Vagina (tissue), 2 donors: ENCODE results near the gene AFF3. TPM values are rescaled to one million over a fixed set of nuclear protein-coding genes. Genes with fewer than 3 reads are reported as not detected.
A peak's percentile ranks its signal among the peaks of the same experiment; 100 is the strongest.

Experiments used
- DNase-seq, 2 donors: peaks; one replicate each; pipeline ENCODE4 v3.0.0-alpha.2; 2017; ENCODE audit errors: extremely low spot score in 2 of 2
- H3K27ac ChIP-seq: fragments of 200-600 bp; sonication (generic); one replicate; pipeline ENCODE4 v1.5.1; 2019
- H3K27me3 ChIP-seq: fragments of 200-600 bp; sonication (generic); one replicate; pipeline ENCODE4 v1.5.1; 2019
- H3K36me3 ChIP-seq, 2 donors: fragments of 200-600 bp; sonication (generic); one replicate each; pipeline ENCODE4 v1.5.1; 2017 to 2019
- H3K4me1 ChIP-seq: fragments of 200-600 bp; sonication (generic); one replicate; pipeline ENCODE4 v1.5.1; 2019
- H3K4me3 ChIP-seq, 2 donors: fragments of 200-600 bp; sonication (generic); 1 replicate in 1 of 2; 2 replicates in 1 of 2; pipeline ENCODE4 v1.5.1; 2016 to 2019
- H3K9me3 ChIP-seq: fragments of 200-600 bp; sonication (generic); one replicate; pipeline ENCODE4 v1.5.1; 2019
- POLR2A ChIP-seq, 2 donors: fragments of 450-650 bp; IDR thresholded peaks; one replicate each; pipeline ENCODE4 v1.6.1; 2017; ENCODE audit warnings: antibody characterized with exemption in 2 of 2, mild to moderate bottlenecking in 2 of 2, moderate library complexity in 2 of 2
- POLR2AphosphoS5 ChIP-seq, 2 donors: sonication (generic); formaldehyde crosslinking; IDR thresholded peaks; one replicate each; pipeline ENCODE4 v1.9.0; 2017; ENCODE audit warnings: antibody characterized with exemption in 2 of 2, mild to moderate bottlenecking in 2 of 2, low read depth in 1 of 2; ENCODE audit not compliant: insufficient read depth in 1 of 2
- intact Hi-C: fragments of 100-400 bp; cut with DNase I; formaldehyde crosslinking; loops from one replicate; pipeline ENCODE4 v1.15.1; 2023
- total RNA-seq: library from RNA; depleted of rRNA; stranded (reverse); fragments of >200 nt; gene quantifications from one replicate; pipeline ENCODE4 v1.2.3, GENCODE V29; 2016
- TF ChIP-seq, protein P1 (sequence below), 3 experiments: fragments of 450-650 bp in 2 of 3; fragments of 200-600 bp in 1 of 3; sonication (generic) in 1 of 3; IDR thresholded peaks; one replicate each; pipeline ENCODE4 v1.5.1; 2017 to 2019; ENCODE audit warnings: antibody characterized with exemption in 3 of 3, mild to moderate bottlenecking in 2 of 3, moderate library complexity in 2 of 3

Gene AFF3
- total RNA-seq, 1 donor from 2014 or later = 7.6 TPM

DNA sequence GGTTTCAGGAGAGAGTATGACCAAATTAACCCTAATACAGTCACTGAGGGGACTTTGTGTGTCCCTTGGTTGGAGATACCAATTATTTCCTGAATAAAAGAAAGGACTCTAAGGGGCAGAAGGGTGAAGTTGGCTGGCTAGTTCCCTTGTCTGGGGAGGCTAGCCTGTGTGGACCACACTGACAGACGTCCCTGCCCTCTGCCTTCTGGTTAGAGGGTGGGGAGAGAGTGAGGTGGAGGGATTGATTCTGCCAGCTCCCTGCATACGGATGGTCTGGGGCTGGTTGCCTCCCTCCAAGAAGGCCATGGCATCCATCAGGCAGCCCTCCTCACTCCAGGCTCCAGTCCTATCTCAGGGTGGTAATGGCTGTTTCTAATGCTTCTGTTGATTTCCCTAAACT lies 37.4 kb upstream of the AFF3 start:
- no peaks in the 10 kb centered on the region for H3K4me1 ChIP-seq
- H3K36me3 ChIP-seq = no peaks in the 10 kb centered on the region
- no peaks in the 10 kb centered on the region for H3K9me3 ChIP-seq
- no peak overlapping the region for H3K4me3 ChIP-seq
- intact Hi-C loops = no loop called here
- H3K27ac ChIP-seq = no peak overlapping the region
- peak in 1 of 2 donors; percentile 40 for DNase-seq
- no peaks in the 10 kb centered on the region for H3K27me3 ChIP-seq
- TF ChIP-seq POLR2A (IDR thresholded peaks at IDR 0.05) (no peak), POLR2AphosphoS5 (IDR thresholded peaks at IDR 0.05; ENCODE audit: insufficient read depth in 1 of 2, low read depth in 1 of 2) (no peak)
- TF ChIP-seq, protein P1, sequence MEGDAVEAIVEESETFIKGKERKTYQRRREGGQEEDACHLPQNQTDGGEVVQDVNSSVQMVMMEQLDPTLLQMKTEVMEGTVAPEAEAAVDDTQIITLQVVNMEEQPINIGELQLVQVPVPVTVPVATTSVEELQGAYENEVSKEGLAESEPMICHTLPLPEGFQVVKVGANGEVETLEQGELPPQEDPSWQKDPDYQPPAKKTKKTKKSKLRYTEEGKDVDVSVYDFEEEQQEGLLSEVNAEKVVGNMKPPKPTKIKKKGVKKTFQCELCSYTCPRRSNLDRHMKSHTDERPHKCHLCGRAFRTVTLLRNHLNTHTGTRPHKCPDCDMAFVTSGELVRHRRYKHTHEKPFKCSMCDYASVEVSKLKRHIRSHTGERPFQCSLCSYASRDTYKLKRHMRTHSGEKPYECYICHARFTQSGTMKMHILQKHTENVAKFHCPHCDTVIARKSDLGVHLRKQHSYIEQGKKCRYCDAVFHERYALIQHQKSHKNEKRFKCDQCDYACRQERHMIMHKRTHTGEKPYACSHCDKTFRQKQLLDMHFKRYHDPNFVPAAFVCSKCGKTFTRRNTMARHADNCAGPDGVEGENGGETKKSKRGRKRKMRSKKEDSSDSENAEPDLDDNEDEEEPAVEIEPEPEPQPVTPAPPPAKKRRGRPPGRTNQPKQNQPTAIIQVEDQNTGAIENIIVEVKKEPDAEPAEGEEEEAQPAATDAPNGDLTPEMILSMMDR (IDR thresholded peaks at IDR 0.05) = no peak

DNA sequence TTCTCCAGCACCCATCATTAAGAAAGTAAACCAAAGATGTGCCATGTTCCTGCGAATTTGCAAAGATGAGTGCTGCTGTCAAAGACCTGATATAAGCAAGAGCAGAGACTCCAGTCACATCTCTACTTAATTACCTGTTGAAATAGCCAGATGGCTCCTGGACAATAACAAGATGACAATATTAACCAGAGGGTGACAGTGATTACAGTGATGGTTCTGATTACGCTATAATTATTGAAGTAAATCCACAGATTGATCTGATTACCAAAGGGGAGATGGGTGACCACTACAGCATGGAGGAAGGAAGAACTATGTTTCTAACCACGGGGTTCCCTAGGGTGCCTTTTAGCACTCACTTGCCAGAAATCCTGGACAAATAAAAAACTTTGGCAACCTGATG lies 36.5 kb upstream of the AFF3 start:
- intact Hi-C loops = no loop called here
- H3K27ac ChIP-seq = no peak overlapping the region
- no peaks in the 10 kb centered on the region for H3K9me3 ChIP-seq
- TF ChIP-seq POLR2A (IDR thresholded peaks at IDR 0.05) (no peak), POLR2AphosphoS5 (IDR thresholded peaks at IDR 0.05; ENCODE audit: insufficient read depth in 1 of 2, low read depth in 1 of 2) (no peak)
- TF ChIP-seq, protein P1 (IDR thresholded peaks at IDR 0.05) = no peak
- no peaks in the 10 kb centered on the region for H3K27me3 ChIP-seq
- H3K4me1 ChIP-seq = no peaks in the 10 kb centered on the region
- no peaks in the 10 kb centered on the region for H3K36me3 ChIP-seq
- no peak for DNase-seq
- H3K4me3 ChIP-seq = no peak overlapping the region

DNA sequence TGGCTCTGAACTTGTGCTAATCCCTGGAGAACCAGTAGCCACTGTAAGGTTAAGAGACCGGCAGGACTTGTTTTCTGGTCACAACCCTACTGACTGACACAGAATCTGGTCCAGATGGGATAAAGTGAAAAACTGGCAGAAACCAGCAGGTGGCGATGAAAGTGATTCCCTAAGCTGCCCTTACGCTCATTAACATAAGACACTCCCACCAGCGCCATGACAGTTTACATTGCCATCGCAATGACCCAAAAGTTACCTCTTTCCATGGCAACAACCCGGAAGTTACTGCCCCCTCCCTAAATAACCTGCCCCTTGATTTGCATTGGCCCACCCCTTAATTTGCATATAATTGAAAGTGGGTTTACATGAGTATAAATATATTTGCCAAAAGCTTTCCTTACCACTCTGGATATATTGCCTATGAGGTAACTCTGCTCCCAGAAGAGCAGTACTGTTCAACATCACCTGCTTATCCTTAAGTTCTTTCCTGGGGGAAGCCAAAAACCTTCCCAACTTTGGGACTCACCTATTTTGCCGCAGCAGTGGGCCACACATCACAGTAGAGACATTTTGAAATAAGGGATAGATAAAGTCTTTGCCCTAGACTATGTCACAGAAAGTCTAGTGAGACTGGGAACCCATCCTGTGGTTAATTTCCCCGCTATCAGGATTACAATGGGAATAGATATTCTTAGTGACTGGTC lies 35.8 kb upstream of the AFF3 start:
- DNase-seq = peak; percentile 49 to 55
- TF ChIP-seq, protein P1 (IDR thresholded peaks at IDR 0.05) = no peak
- TF ChIP-seq POLR2A (IDR thresholded peaks at IDR 0.05) (no peak), POLR2AphosphoS5 (IDR thresholded peaks at IDR 0.05; ENCODE audit: insufficient read depth in 1 of 2, low read depth in 1 of 2) (no peak)
- H3K27me3 ChIP-seq = no peaks in the 10 kb centered on the region
- no peaks in the 10 kb centered on the region for H3K9me3 ChIP-seq
- no peak overlapping the region for H3K4me3 ChIP-seq
- H3K4me1 ChIP-seq = no peaks in the 10 kb centered on the region
- H3K36me3 ChIP-seq = no peaks in the 10 kb centered on the region
- no peak overlapping the region for H3K27ac ChIP-seq
- intact Hi-C loops = no loop called here

DNA sequence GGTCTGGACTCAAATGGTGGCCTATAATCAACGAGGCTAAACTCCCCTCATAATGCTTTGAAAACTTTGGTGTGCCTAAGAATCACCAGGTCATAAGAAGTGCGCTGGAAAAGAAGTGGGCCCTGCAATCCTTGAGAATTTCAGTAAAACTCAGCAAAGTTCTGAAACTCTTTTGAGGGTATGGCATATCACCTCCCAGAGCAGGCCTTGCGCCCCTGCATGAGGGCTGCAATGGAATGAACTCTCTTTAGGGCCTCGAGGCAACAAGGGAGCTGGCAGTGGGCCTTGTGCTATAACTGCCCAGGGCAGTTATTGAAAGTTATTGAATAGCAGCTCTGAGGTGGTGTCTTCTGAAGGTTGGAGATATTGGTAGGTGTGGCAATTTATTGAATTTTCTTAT lies 34.5 kb upstream of the AFF3 start:
- no peaks in the 10 kb centered on the region for H3K36me3 ChIP-seq
- no peak overlapping the region for H3K27ac ChIP-seq
- peak in 1 of 2 donors; percentile 54 for DNase-seq
- H3K4me1 ChIP-seq = no peaks in the 10 kb centered on the region
- no peaks in the 10 kb centered on the region for H3K27me3 ChIP-seq
- H3K9me3 ChIP-seq = no peaks in the 10 kb centered on the region
- no peak overlapping the region for H3K4me3 ChIP-seq
- TF ChIP-seq POLR2A (IDR thresholded peaks at IDR 0.05) = no peak
- intact Hi-C loops = no loop called here

DNA sequence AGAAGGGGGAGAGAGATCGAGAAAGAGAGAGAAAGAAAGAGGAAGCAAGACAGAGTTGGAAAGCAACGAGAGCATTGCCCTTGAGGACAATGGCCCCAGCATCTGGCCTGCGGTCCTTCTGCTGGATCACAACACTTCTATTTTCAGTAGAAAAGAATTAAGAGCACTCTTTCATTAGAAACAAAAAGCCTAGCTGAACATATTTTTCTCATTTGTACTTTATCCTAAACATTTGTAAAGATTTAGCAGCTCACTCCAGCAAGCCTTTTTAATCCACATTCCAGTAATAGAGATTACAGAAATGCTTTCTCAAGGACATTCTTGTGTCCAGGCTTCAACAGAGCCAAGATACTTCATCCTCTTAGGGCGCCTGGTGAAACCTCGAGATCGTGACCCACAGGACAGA lies 31.6 kb upstream of the AFF3 start:
- Histone ChIP-seq H3K27ac (no peak overlapping the region), H3K36me3 (no peaks in the 10 kb centered on the region), H3K27me3 (no peaks in the 10 kb centered on the region), H3K4me1 (no peaks in the 10 kb centered on the region), H3K9me3 (no peaks in the 10 kb centered on the region), H3K4me3 (no peak overlapping the region)
- TF ChIP-seq POLR2AphosphoS5 (IDR thresholded peaks at IDR 0.05; ENCODE audit: insufficient read depth in 1 of 2, low read depth in 1 of 2) = no peak
- TF ChIP-seq, protein P1 (IDR thresholded peaks at IDR 0.05) = no peak
- TF ChIP-seq POLR2A (IDR thresholded peaks at IDR 0.05) = no peak
- no peak for DNase-seq
- intact Hi-C loops = no loop called here
